HUES64 (cell line): ENCODE data around the gene NEK4. TPM values are rescaled to one million over a fixed set of nuclear protein-coding genes. Genes with fewer than 3 reads are reported as not detected.

Experiments
- H3K27ac ChIP-seq: 2 replicates; pipeline ENCODE4 v1.7.0; 2013; ENCODE audit warnings: low read depth, low read length, inconsistent platforms
- H3K27me3 ChIP-seq: 2 replicates; pipeline ENCODE4 v1.6.1; 2013; ENCODE audit warnings: mild to moderate bottlenecking, low read length; ENCODE audit not compliant: insufficient read depth
- H3K36me3 ChIP-seq: 2 replicates; pipeline ENCODE4 v1.6.1; 2013; ENCODE audit warnings: mild to moderate bottlenecking, low read length; ENCODE audit not compliant: insufficient read depth
- H3K4me1 ChIP-seq: 2 replicates; pipeline ENCODE4 v1.6.1; 2013; ENCODE audit warnings: mild to moderate bottlenecking, low read length, moderate library complexity; ENCODE audit not compliant: insufficient read depth
- H3K4me3 ChIP-seq: 2 replicates; pipeline ENCODE4 v1.5.1; 2013; ENCODE audit warnings: mild to moderate bottlenecking, low read length, moderate library complexity
- H3K9ac ChIP-seq: 2 replicates; pipeline ENCODE4 v1.6.1; 2013; ENCODE audit warnings: mild to moderate bottlenecking, low read depth, low read length
- H3K9me3 ChIP-seq: 2 replicates; pipeline ENCODE4 v1.6.1; 2013; ENCODE audit warnings: low read depth, low read length; ENCODE audit not compliant: insufficient read depth
- WGBS: fragments of 150-250, 120-280 bp; methylation state at CpG from one replicate; pipeline ENCODE4 v1.1.7; 2013; ENCODE audit warnings: missing lambda C conversion rate; 5-methylcytosine and 5-hydroxymethylcytosine counted together
- polyA plus RNA-seq, 2 experiments: library from polyadenylated mRNA; stranded (reverse); fragments of 50-300 nt; gene quantifications; one replicate each; pipeline ENCODE4 v1.2.3, GENCODE V29; 2013

Gene NEK4
- 16.0 TPM for polyA plus RNA-seq (2013, experiment 1 of 2)
- polyA plus RNA-seq (2013, experiment 2 of 2): 18.4 TPM

- under 1% methylated on average over 67 of the region's 67 CpGs for WGBS
- H3K36me3 ChIP-seq: peaks cover 22% of the 10 kb centered on the region
- H3K4me3 ChIP-seq: peak within 1 kb of the TSS; percentile 87
- no peaks in the 10 kb centered on the region for H3K9me3 ChIP-seq
- peak within 1 kb of the TSS; percentile 94 for H3K9ac ChIP-seq
- H3K27ac ChIP-seq: peak within 1 kb of the TSS; percentile 69
- H3K4me1 ChIP-seq: peaks cover 10% of the 10 kb centered on the region
- no peaks in the 10 kb centered on the region for H3K27me3 ChIP-seq
Measured at GRCh38 chr3:52770496-52771333, at the start of gene NEK4. NEK4 (minus strand) TSS chr3:52770940; CDS start chr3:52770746, 194 bp downstream.

GRCh38 chr3:52819936-52820335, 49.2 kb upstream of the NEK4 start:
- 63% methylated on average over 2 of the region's 2 CpGs for WGBS
- H3K27me3 ChIP-seq: no peaks in the 10 kb centered on the region
- no peaks in the 10 kb centered on the region for H3K9me3 ChIP-seq
- H3K9ac ChIP-seq: no peak overlapping the region
- no peak overlapping the region for H3K4me3 ChIP-seq
- no peaks in the 10 kb centered on the region for H3K36me3 ChIP-seq
- peak overlapping the region; percentile 31; the same call in 1 of the 2 replicates for H3K27ac ChIP-seq
- peaks cover 8% of the 10 kb centered on the region; the same call in 1 of the 2 replicates for H3K4me1 ChIP-seq

GRCh38 chr3:52817860-52818259, 47.1 kb upstream of the NEK4 start:
- WGBS: 93% methylated on average over 7 of the region's 7 CpGs
- Histone ChIP-seq H3K9ac (no peak overlapping the region), H3K4me3 (no peak overlapping the region), H3K36me3 (no peaks in the 10 kb centered on the region), H3K9me3 (no peaks in the 10 kb centered on the region), H3K27me3 (no peaks in the 10 kb centered on the region), H3K27ac (no peak overlapping the region), H3K4me1 (peaks cover 8% of the 10 kb centered on the region; the same call in 1 of the 2 replicates)

- Histone ChIP-seq H3K9ac (no peak overlapping the region), H3K27ac (no peak overlapping the region), H3K9me3 (no peaks in the 10 kb centered on the region), H3K4me3 (no peak overlapping the region), H3K4me1 (peaks cover 8% of the 10 kb centered on the region; the same call in 1 of the 2 replicates), H3K36me3 (no peaks in the 10 kb centered on the region), H3K27me3 (no peaks in the 10 kb centered on the region)
- 94% methylated on average over 10 of the region's 10 CpGs for WGBS
Measured at GRCh38 chr3:52817221-52817620, 46.5 kb upstream of the NEK4 start.

GRCh38 chr3:52816654-52817053, 45.9 kb upstream of the NEK4 start:
- Histone ChIP-seq H3K9ac (no peak overlapping the region), H3K36me3 (no peaks in the 10 kb centered on the region), H3K4me1 (peaks cover 8% of the 10 kb centered on the region; the same call in 1 of the 2 replicates), H3K4me3 (no peak overlapping the region), H3K27ac (no peak overlapping the region), H3K27me3 (no peaks in the 10 kb centered on the region), H3K9me3 (no peaks in the 10 kb centered on the region)
- WGBS: 92% methylated on average over 10 of the region's 10 CpGs

GRCh38 chr3:52816199-52816598, 45.5 kb upstream of the NEK4 start:
- Histone ChIP-seq H3K4me3 (no peak overlapping the region), H3K27me3 (no peaks in the 10 kb centered on the region), H3K4me1 (peaks cover 8% of the 10 kb centered on the region; the same call in 1 of the 2 replicates), H3K36me3 (no peaks in the 10 kb centered on the region), H3K27ac (no peak overlapping the region), H3K9me3 (no peaks in the 10 kb centered on the region), H3K9ac (no peak overlapping the region)
- WGBS: 98% methylated on average over 6 of the region's 6 CpGs

- H3K9ac ChIP-seq: no peak overlapping the region
- H3K27ac ChIP-seq: no peak overlapping the region
- H3K36me3 ChIP-seq: no peaks in the 10 kb centered on the region
- no peaks in the 10 kb centered on the region for H3K9me3 ChIP-seq
- no peaks in the 10 kb centered on the region for H3K27me3 ChIP-seq
- H3K4me1 ChIP-seq: no peaks in the 10 kb centered on the region
- H3K4me3 ChIP-seq: no peak overlapping the region
- WGBS: 90% methylated on average over 8 of the region's 8 CpGs
Measured at GRCh38 chr3:52813810-52814209, 43.1 kb upstream of the NEK4 start.

GRCh38 chr3:52811452-52812011, 40.8 kb upstream of the NEK4 start:
- Histone ChIP-seq H3K9ac (no peak overlapping the region), H3K27ac (no peak overlapping the region), H3K4me1 (no peaks in the 10 kb centered on the region), H3K27me3 (no peaks in the 10 kb centered on the region), H3K36me3 (no peaks in the 10 kb centered on the region), H3K4me3 (no peak overlapping the region), H3K9me3 (no peaks in the 10 kb centered on the region)
- WGBS: 87% methylated on average over 7 of the region's 7 CpGs

GRCh38 chr3:52810923-52811322, 40.2 kb upstream of the NEK4 start:
- no peaks in the 10 kb centered on the region for H3K27me3 ChIP-seq
- no peak overlapping the region for H3K4me3 ChIP-seq
- no peaks in the 10 kb centered on the region for H3K36me3 ChIP-seq
- 93% methylated on average over 11 of the region's 11 CpGs for WGBS
- H3K9ac ChIP-seq: no peak overlapping the region
- H3K4me1 ChIP-seq: no peaks in the 10 kb centered on the region
- no peak overlapping the region for H3K27ac ChIP-seq
- H3K9me3 ChIP-seq: no peaks in the 10 kb centered on the region

GRCh38 chr3:52809662-52810377, 39.1 kb upstream of the NEK4 start:
- WGBS: 87% methylated on average over 7 of the region's 7 CpGs

GRCh38 chr3:52809149-52809548, 38.4 kb upstream of the NEK4 start:
- Histone ChIP-seq H3K4me1 (no peaks in the 10 kb centered on the region), H3K9me3 (no peaks in the 10 kb centered on the region), H3K9ac (no peak overlapping the region), H3K36me3 (no peaks in the 10 kb centered on the region), H3K27me3 (no peaks in the 10 kb centered on the region), H3K4me3 (no peak overlapping the region), H3K27ac (no peak overlapping the region)
- 83% methylated on average over 2 of the region's 2 CpGs for WGBS

More at GRCh38 chr3:52809662-52810377, 39.1 kb upstream of the NEK4 start:
- no peaks in the 10 kb centered on the region for H3K36me3 ChIP-seq
- no peak overlapping the region for H3K4me3 ChIP-seq
- no peaks in the 10 kb centered on the region for H3K9me3 ChIP-seq
- no peaks in the 10 kb centered on the region for H3K4me1 ChIP-seq
- no peak overlapping the region for H3K9ac ChIP-seq
- no peak overlapping the region for H3K27ac ChIP-seq
- H3K27me3 ChIP-seq: no peaks in the 10 kb centered on the region
